ENCODE measurements around the gene STX19. TPM values are rescaled to one million over a fixed set of nuclear protein-coding genes. Genes with fewer than 3 reads are reported as not detected.

The STX19 gene
- total RNA-seq, 1 donor from 2014 or later = 3.8 TPM

GRCh38 chr3:94019659-94020058 is 8.7 kb downstream of the STX19 start:
- TF ChIP-seq CTCF (IDR thresholded peaks at IDR 0.05) = no peak
- Histone ChIP-seq H3K9me3 (no peaks in the 10 kb centered on the region), H3K36me3 (no peaks in the 10 kb centered on the region), H3K4me1 (no peaks in the 10 kb centered on the region), H3K27ac (no peak overlapping the region), H3K27me3 (ENCODE audit: low read depth) (no peaks in the 10 kb centered on the region), H3K4me3 (no peak overlapping the region)
- intact Hi-C loops (cut with DNase I) = no loop called here
- ATAC-seq = peak in 1 of 2 donors; percentile 41
- no peak for DNase-seq

DNA sequence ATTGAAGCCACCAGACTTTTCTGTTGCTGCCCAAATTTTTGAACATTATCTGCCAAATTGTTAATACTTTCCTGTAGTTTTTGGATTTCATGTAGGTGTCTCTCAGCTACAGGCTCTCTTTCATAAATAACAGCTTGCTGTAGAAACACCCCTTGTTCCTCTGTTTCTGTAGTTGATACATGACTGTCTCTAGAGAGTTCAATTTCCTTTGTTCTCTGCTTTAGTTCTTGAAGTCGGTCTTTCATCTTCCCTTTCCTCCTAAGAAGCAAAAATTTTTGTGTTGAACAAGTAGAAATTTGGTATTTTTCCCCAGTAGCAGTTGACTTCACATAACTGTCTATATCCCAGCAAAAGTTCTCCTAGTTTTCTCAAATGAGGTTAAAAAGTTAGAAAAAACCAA is 13.4 kb downstream of the STX19 start:
- no peak overlapping the region for H3K27ac ChIP-seq
- no peaks in the 10 kb centered on the region for H3K4me1 ChIP-seq
- H3K9me3 ChIP-seq = no peaks in the 10 kb centered on the region
- ATAC-seq (no peak), DNase-seq (no peak)
- intact Hi-C loops (cut with DNase I) = no loop called here
- no peaks in the 10 kb centered on the region for H3K36me3 ChIP-seq
- TF ChIP-seq CTCF (IDR thresholded peaks at IDR 0.05) = no peak
- no peaks in the 10 kb centered on the region for H3K27me3 ChIP-seq (ENCODE audit: low read depth)
- H3K4me3 ChIP-seq = no peak overlapping the region

- no peak overlapping the region for H3K4me3 ChIP-seq
- intact Hi-C loops (cut with DNase I) = no loop called here
- H3K9me3 ChIP-seq = no peaks in the 10 kb centered on the region
- no peaks in the 10 kb centered on the region for H3K36me3 ChIP-seq
- TF ChIP-seq CTCF (IDR thresholded peaks at IDR 0.05) = no peak
- no peak overlapping the region for H3K27ac ChIP-seq
- no peaks in the 10 kb centered on the region for H3K4me1 ChIP-seq
- no peaks in the 10 kb centered on the region for H3K27me3 ChIP-seq (ENCODE audit: low read depth)
- DNase-seq (no peak), ATAC-seq (no peak)
Observed at GRCh38 chr3:94012185-94012584, 16.2 kb downstream of the STX19 start.

DNA sequence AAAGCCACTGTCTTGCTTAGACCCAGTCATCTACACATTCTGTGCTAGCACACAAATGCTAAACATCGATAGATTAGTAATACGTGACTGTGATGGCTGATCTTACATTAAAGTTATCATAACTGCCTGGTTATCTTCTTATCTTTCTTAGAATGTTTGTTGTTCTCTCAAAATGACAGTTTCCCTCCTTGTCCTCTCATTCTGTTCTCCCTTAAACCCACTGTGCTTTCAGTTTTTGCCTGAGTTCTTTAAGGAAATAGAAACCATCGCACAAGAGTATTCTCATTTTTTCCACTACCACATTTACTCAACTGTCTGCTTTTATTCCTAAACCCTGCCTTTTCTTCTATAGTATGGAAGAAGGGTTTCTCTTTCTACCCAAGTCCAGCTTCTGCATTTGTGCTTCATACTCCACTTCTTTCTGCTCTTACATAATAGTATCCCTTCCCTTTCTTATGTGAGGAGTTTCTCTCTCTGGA is 17.1 kb downstream of the STX19 start:
- Histone ChIP-seq H3K4me3 (no peak overlapping the region), H3K27ac (no peak overlapping the region), H3K27me3 (ENCODE audit: low read depth) (no peaks in the 10 kb centered on the region), H3K9me3 (no peaks in the 10 kb centered on the region), H3K4me1 (no peaks in the 10 kb centered on the region), H3K36me3 (no peaks in the 10 kb centered on the region)
- no peak for DNase-seq
- peak; percentile 30 to 32 for ATAC-seq
- no peak for TF ChIP-seq CTCF (IDR thresholded peaks at IDR 0.05)
- intact Hi-C loops (cut with DNase I) = no loop called here

DNA sequence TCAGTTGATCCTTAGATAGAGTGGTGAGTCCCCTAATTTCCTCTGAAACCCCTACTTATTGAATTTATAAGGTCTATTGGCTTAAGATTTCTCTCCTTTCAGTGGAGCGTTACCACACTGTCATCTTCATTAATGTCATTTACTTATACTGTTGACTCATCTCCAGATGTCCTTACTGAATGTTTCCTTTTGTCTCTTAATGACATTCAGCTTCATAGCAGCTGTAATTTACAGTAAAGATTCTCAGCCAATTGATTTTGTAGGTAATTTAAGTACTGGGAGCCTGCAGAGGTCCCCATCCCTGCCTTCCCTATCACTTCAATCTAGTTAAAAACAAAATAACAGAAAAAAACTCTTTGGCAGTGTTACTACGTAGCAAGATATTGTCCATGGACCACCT is 18.8 kb downstream of the STX19 start:
- TF ChIP-seq CTCF (IDR thresholded peaks at IDR 0.05) = no peak
- Histone ChIP-seq H3K4me1 (peaks cover 8% of the 10 kb centered on the region), H3K27ac (no peak overlapping the region), H3K27me3 (ENCODE audit: low read depth) (no peaks in the 10 kb centered on the region), H3K4me3 (no peak overlapping the region), H3K36me3 (no peaks in the 10 kb centered on the region), H3K9me3 (no peaks in the 10 kb centered on the region)
- DNase-seq = no peak
- intact Hi-C loops (cut with DNase I) = no loop called here
- ATAC-seq = no peak

DNA sequence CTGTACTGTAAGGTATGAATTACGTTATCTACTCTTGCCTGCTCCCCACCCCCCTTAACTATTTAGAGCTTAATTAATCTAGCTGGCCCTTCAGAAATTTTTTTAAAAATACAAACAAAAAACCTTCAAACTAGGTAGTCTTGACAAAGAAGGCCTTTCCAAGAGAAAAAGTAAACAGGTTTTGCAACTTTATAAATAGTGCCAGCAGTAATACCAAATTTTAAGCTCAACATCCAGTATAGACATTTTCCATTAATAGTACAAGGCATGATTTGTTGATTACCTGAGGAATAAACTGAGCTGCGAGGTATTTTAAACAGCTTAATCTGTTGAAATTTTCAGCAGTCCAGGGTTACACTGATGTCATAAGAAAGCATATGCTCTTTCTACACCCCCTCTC is 20.1 kb downstream of the STX19 start:
- peaks cover 8% of the 10 kb centered on the region for H3K4me1 ChIP-seq
- no peak overlapping the region for H3K4me3 ChIP-seq
- H3K27ac ChIP-seq = no peak overlapping the region
- no peak for DNase-seq
- no peaks in the 10 kb centered on the region for H3K36me3 ChIP-seq
- no peaks in the 10 kb centered on the region for H3K27me3 ChIP-seq (ENCODE audit: low read depth)
- TF ChIP-seq CTCF (IDR thresholded peaks at IDR 0.05) = no peak
- H3K9me3 ChIP-seq = no peaks in the 10 kb centered on the region
- no peak for ATAC-seq
- intact Hi-C loops (cut with DNase I) = no loop called here
